A549 (cell line): ENCODE data around the gene MTHFD2. TPM values are rescaled to one million over a fixed set of nuclear protein-coding genes. Genes with fewer than 3 reads are reported as not detected.
A peak's percentile ranks its signal among the peaks of the same experiment; 100 is the strongest.

ENCODE experiments used
- ATAC-seq, 2 experiments: fragments of 200-7000 bp in 1 of 2; fragments of >200 bp in 1 of 2; cut with Nextera tagmentation in 1 of 2; cut with Tn5 transposase in 1 of 2; 3 replicates each; pipeline versions ENCODE4 v1.8.0 to v1.9.1; 2018 to 2020; ENCODE audit warnings: mild to moderate bottlenecking in 1 of 2, moderate library complexity in 1 of 2
- CTCF ChIA-PET: fragments of 300-600 bp; sonication (Branson Sonifier 250); formaldehyde crosslinking; extraction: SDS; loops from one replicate; lab custom pipeline; 2021; ENCODE audit warnings: antibody characterized with exemption, inconsistent platforms; lab: Yijun Ruan, JAX
- POLR2A ChIA-PET: fragments of 350-600 bp; formaldehyde crosslinking; extraction: SDS; loops from one replicate; lab custom pipeline; 2021; ENCODE audit warnings: antibody characterized with exemption, inconsistent platforms; lab: Yijun Ruan, JAX
- DNase-seq, 2 experiments: peaks; one replicate each; pipeline versions ENCODE4 v3.0.0 to v3.0.0-alpha.2; 2011 to 2016; ENCODE audit warnings: low read depth in 1 of 2, low spot score in 1 of 2
- FAIRE-seq: peaks from 2 replicates; lab custom pipeline; 2011; peaks lifted over from hg19 to GRCh38; lab: Jason Lieb, UNC
- H3K27ac ChIP-seq, 2 experiments: fragments of >200 bp; sonication (Bioruptor Twin); formaldehyde crosslinking; 3 replicates each; pipeline ENCODE4 v1.5.1; 2016 to 2017
- H3K4me1 ChIP-seq: fragments of >200 bp; sonication (Bioruptor Twin); formaldehyde crosslinking; 3 replicates; pipeline ENCODE4 v1.6.1; 2016
- H3K4me2 ChIP-seq: fragments of >200 bp; sonication (Bioruptor Twin); formaldehyde crosslinking; 3 replicates; pipeline ENCODE4 v1.6.1; 2016
- H3K4me3 ChIP-seq: fragments of >200 bp; sonication (Bioruptor Twin); formaldehyde crosslinking; 3 replicates; pipeline ENCODE4 v1.5.1; 2016
- H3K9me3 ChIP-seq: fragments of >200 bp; sonication (Bioruptor Twin); formaldehyde crosslinking; 3 replicates; pipeline ENCODE4 v1.6.1; 2016
- CBX2 ChIP-seq: fragments of 200-600 bp; sonication (generic); IDR thresholded peaks from 2 replicates; pipeline ENCODE4 v1.6.1; 2016; ENCODE audit warnings: low read depth, mild to moderate bottlenecking, borderline replicate concordance
- CEBPB ChIP-seq, 2 experiments: fragments of >200 bp in 1 of 2; sonication (Bioruptor Twin) in 1 of 2; formaldehyde crosslinking in 1 of 2; IDR thresholded peaks; 2 replicates each; pipeline ENCODE4 v1.6.1; 2012 to 2016
- EHF ChIP-seq: fragments of 250-450 bp; sonication (Bioruptor Pico); IDR thresholded peaks from 2 replicates; pipeline ENCODE4 v1.5.0; 2020; ENCODE audit warnings: mild to moderate bottlenecking
- ESRRA ChIP-seq: fragments of 150-350 bp; IDR thresholded peaks from 2 replicates; pipeline ENCODE4 v1.6.1; 2014; ENCODE audit warnings: mild to moderate bottlenecking, low read length, borderline replicate concordance
- HOXB13 ChIP-seq: fragments of 250-450 bp; sonication (Bioruptor Pico); IDR thresholded peaks from 2 replicates; pipeline ENCODE4 v1.5.0; 2020; ENCODE audit warnings: low read depth, mild to moderate bottlenecking, moderate library complexity
- KDM5A ChIP-seq: fragments of 200-600 bp; sonication (generic); IDR thresholded peaks from 2 replicates; pipeline ENCODE4 v1.6.1; 2016; ENCODE audit warnings: antibody characterized with exemption, mild to moderate bottlenecking
- NR3C1 ChIP-seq: fragments of >200 bp; sonication (Bioruptor Twin); formaldehyde crosslinking; IDR thresholded peaks from 3 replicates; pipeline ENCODE4 v1.6.1; 2017
- PHF8 ChIP-seq: fragments of 200-600 bp; sonication (generic); IDR thresholded peaks from 2 replicates; pipeline ENCODE4 v1.6.1; 2016; ENCODE audit warnings: low read depth, mild to moderate bottlenecking, antibody characterized with exemption, moderate library complexity, borderline replicate concordance
- RAD21 ChIP-seq, 2 experiments: fragments of >200 bp in 1 of 2; sonication (Bioruptor Twin) in 1 of 2; formaldehyde crosslinking in 1 of 2; IDR thresholded peaks in 1 of 2; conservative IDR thresholded peaks in 1 of 2; 2 replicates in 1 of 2; 3 replicates in 1 of 2; pipeline ENCODE4 v1.6.1; 2012 to 2018; ENCODE audit warnings: inconsistent platforms in 1 of 2
- RARB ChIP-seq: fragments of 250-450 bp; sonication (Bioruptor Pico); IDR thresholded peaks from 2 replicates; pipeline ENCODE4 v1.8.0; 2021; ENCODE audit warnings: mild to moderate bottlenecking, moderate library complexity
- ZFP36 ChIP-seq: fragments of 450-650 bp; IDR thresholded peaks from 2 replicates; pipeline ENCODE4 v1.6.1; 2014; ENCODE audit warnings: borderline replicate concordance; ENCODE audit not compliant: partially characterized antibody
- ZNF302 ChIP-seq: fragments of 250-450 bp; sonication (Bioruptor Pico); IDR thresholded peaks from 2 replicates; pipeline ENCODE4 v1.9.0; 2021; ENCODE audit warnings: inconsistent platforms, mild to moderate bottlenecking, moderate library complexity
- ZSCAN20 ChIP-seq: fragments of 250-450 bp; sonication (Bioruptor Pico); IDR thresholded peaks from 2 replicates; pipeline ENCODE4 v1.8.0; 2022; ENCODE audit warnings: mild to moderate bottlenecking, moderate library complexity
- WGBS: methylation state at CpG from one replicate; pipeline ENCODE4 v1.1.6; 2017; ENCODE audit errors: missing lambda C conversion rate; 5-methylcytosine and 5-hydroxymethylcytosine counted together
- polyA plus RNA-seq, 4 experiments: library from polyadenylated mRNA; depleted of rRNA in 3 of 4; stranded (reverse); fragments of >200 nt; fragmentation: RNase III in 1 of 4; extraction: RNeasy Plus Mini Kit Qiagen cat#74134 plus additional on column Dnase treatment in 1 of 4; gene quantifications; 2 replicates in 3 of 4; 3 replicates in 1 of 4; pipeline ENCODE4 v1.2.3, GENCODE V29; 2011 to 2017
- TF ChIP-seq, protein P1 (sequence below): fragments of >200 bp; sonication (Bioruptor Twin); formaldehyde crosslinking; IDR thresholded peaks from 3 replicates; pipeline ENCODE4 v1.6.1; 2016
- TF ChIP-seq, protein P2 (sequence below): IDR thresholded peaks from 2 replicates; pipeline ENCODE4 v1.6.1; 2012
- TF ChIP-seq, protein P3 (sequence below): fragments of 250-450 bp; sonication (Bioruptor Pico); IDR thresholded peaks from 2 replicates; pipeline ENCODE4 v1.5.0; 2021; ENCODE audit warnings: mild to moderate bottlenecking, moderate library complexity, borderline replicate concordance

Gene MTHFD2
- polyA plus RNA-seq, 2 of the 4 experiments (the other 2 are of a cell fraction): 149 to 608 TPM

DNA sequence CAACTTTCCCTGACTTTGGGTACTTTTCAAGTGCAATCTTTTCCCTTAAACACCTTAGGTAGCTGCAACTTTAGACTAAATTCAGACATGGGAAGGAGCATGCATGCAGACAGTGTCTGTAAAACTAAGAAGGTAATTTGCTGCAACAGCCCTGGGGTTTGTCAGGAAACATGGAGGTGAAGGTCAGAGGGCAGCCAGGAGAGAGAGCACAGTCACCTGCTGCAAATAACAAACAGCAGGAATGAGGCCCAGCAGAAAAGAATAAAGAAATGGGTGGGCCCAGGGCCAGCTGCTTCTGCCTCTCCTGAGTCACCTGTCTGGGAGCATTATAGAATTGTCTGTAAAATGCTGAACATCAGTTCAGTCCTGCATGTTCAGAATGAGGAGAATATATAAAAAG, 35.2 kb downstream of the MTHFD2 start:
- ATAC-seq (no peak), DNase-seq (no peak), FAIRE-seq (no peak)
- Histone ChIP-seq H3K9me3 (no peaks in the 10 kb centered on the region), H3K4me2 (no peak overlapping the region), H3K27ac (no peak overlapping the region), H3K4me1 (no peaks in the 10 kb centered on the region), H3K4me3 (no peak overlapping the region)
- TF ChIP-seq, protein P1, sequence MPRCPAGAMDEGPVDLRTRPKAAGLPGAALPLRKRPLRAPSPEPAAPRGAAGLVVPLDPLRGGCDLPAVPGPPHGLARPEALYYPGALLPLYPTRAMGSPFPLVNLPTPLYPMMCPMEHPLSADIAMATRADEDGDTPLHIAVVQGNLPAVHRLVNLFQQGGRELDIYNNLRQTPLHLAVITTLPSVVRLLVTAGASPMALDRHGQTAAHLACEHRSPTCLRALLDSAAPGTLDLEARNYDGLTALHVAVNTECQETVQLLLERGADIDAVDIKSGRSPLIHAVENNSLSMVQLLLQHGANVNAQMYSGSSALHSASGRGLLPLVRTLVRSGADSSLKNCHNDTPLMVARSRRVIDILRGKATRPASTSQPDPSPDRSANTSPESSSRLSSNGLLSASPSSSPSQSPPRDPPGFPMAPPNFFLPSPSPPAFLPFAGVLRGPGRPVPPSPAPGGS: no peak
- TF ChIP-seq, protein P2, sequence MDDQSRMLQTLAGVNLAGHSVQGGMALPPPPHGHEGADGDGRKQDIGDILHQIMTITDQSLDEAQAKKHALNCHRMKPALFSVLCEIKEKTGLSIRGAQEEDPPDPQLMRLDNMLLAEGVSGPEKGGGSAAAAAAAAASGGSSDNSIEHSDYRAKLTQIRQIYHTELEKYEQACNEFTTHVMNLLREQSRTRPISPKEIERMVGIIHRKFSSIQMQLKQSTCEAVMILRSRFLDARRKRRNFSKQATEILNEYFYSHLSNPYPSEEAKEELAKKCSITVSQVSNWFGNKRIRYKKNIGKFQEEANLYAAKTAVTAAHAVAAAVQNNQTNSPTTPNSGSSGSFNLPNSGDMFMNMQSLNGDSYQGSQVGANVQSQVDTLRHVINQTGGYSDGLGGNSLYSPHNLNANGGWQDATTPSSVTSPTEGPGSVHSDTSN: no peak
- TF ChIP-seq HOXB13 (no peak), KDM5A (no peak), PHF8 (no peak), ZSCAN20 (no peak), RAD21 (conservative IDR thresholded peaks at IDR 0.05 in 1 of 2, IDR thresholded peaks at IDR 0.05 in 1 of 2) (no peak)
- POLR2A ChIA-PET: no interaction called here
- CTCF ChIA-PET: no interaction called here

DNA sequence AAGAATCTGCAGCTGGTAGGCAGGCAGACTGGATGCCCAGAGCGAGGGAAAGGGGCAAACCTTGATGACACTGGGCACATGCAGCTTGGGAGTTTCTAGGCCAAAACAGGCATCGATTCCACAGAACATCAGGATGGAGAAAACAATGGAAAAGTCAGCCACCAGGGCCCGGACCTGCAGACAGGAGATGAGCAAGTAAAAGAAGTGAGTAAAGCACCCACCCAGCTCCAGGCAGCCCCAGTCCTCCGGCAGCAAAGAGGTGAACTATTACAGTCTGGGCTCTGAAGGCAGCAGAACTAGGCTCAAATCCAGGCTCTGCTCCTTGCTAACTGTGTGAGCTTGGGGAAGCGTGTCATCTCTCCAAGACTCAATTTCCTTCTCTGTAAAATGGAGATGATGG, 36.6 kb downstream of the MTHFD2 start:
- ChIA-PET POLR2A (no interaction called here), CTCF (interaction anchor here (1.3 to 2.3 kb wide), 2 partner anchors 16 to 100 kb away, joined by 4 to 12 read pairs; no protein-coding TSS in a partner anchor)
- no peak overlapping the region for H3K4me2 ChIP-seq
- H3K4me3 ChIP-seq: no peak overlapping the region
- WGBS: 78% methylated on average over 5 of the region's 5 CpGs
- no peaks in the 10 kb centered on the region for H3K4me1 ChIP-seq
- H3K9me3 ChIP-seq: no peaks in the 10 kb centered on the region
- TF ChIP-seq CBX2 (no peak), ESRRA (no peak), PHF8 (no peak), EHF (CRISPR knock-in tag) (no peak), KDM5A (no peak), CEBPB (IDR thresholded peaks at IDR 0.05) (no peak), ZNF302 (CRISPR knock-in tag) (no peak), RARB (CRISPR knock-in tag) (no peak), NR3C1 (no peak), RAD21 (conservative IDR thresholded peaks at IDR 0.05 in 1 of 2, IDR thresholded peaks at IDR 0.05 in 1 of 2) (no peak)
- TF ChIP-seq, protein P3, sequence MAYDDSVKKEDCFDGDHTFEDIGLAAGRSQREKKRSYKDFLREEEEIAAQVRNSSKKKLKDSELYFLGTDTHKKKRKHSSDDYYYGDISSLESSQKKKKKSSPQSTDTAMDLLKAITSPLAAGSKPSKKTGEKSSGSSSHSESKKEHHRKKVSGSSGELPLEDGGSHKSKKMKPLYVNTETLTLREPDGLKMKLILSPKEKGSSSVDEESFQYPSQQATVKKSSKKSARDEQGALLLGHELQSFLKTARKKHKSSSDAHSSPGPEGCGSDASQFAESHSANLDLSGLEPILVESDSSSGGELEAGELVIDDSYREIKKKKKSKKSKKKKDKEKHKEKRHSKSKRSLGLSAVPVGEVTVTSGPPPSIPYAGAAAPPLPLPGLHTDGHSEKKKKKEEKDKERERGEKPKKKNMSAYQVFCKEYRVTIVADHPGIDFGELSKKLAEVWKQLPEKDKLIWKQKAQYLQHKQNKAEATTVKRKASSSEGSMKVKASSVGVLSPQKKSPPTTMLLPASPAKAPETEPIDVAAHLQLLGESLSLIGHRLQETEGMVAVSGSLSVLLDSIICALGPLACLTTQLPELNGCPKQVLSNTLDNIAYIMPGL: no peak
- FAIRE-seq: no peak
- ATAC-seq: no peak
- no peak for DNase-seq
- H3K27ac ChIP-seq: no peak overlapping the region

DNA sequence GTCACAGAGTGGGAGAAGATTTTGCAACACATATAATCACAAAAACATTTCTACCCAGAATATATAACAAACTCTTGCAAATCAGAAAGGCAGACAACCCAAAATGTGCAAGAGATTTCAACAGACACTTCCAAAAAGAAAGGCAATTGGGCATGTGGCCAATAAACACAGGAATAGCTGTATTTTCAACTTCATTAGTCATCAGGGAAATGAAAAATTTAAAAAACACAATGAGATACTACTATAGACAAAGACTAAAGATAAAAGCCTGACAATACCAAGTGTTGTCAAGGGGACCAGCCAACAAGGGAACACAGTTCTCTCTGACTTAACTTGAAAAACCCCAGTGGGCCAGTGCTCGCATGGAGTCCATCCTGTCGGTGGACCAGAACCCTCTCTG, 40.5 kb downstream of the MTHFD2 start:
- POLR2A ChIA-PET: interaction anchor here (0.6 kb wide), 1 partner anchor 60 kb away, joined by 3 read pairs; the partner anchor contains the start of gene MOB1A
- ATAC-seq (no peak), FAIRE-seq (no peak), DNase-seq (no peak)
- Histone ChIP-seq H3K4me2 (no peak overlapping the region), H3K27ac (no peak overlapping the region), H3K4me3 (no peak overlapping the region), H3K9me3 (no peaks in the 10 kb centered on the region)
- TF ChIP-seq HOXB13 (no peak), ZFP36 (peak; percentile 78)
- TF ChIP-seq, all 56 proteins: peak for 1
- H3K4me1 ChIP-seq: no peaks in the 10 kb centered on the region
- CTCF ChIA-PET: interaction anchor here (0.9 to 1.9 kb wide), 4 partner anchors 9 to 293 kb away, joined by 3 to 5 read pairs (median 4); no protein-coding TSS in a partner anchor
- 86% methylated on average over 2 of the region's 2 CpGs for WGBS
